A673 (cell line): ENCODE measurements around the gene DLD.

ENCODE experiments used
- CTCF ChIP-seq: fragments of 300-800, 200-600 bp; sonication (generic); conservative IDR thresholded peaks from 2 replicates; pipeline ENCODE4 v1.5.1; 2017; ENCODE audit warnings: low read depth, mild to moderate bottlenecking, antibody characterized with exemption, low read length, moderate library complexity, mixed read lengths
- EZH2 ChIP-seq: fragments of 200-600 bp; sonication (generic); IDR thresholded peaks from 2 replicates; pipeline ENCODE4 v1.6.1; 2017; ENCODE audit warnings: borderline replicate concordance, low read depth, mild to moderate bottlenecking, mixed read lengths, antibody characterized with exemption, low read length; ENCODE audit not compliant: poor library complexity, severe bottlenecking

DNA sequence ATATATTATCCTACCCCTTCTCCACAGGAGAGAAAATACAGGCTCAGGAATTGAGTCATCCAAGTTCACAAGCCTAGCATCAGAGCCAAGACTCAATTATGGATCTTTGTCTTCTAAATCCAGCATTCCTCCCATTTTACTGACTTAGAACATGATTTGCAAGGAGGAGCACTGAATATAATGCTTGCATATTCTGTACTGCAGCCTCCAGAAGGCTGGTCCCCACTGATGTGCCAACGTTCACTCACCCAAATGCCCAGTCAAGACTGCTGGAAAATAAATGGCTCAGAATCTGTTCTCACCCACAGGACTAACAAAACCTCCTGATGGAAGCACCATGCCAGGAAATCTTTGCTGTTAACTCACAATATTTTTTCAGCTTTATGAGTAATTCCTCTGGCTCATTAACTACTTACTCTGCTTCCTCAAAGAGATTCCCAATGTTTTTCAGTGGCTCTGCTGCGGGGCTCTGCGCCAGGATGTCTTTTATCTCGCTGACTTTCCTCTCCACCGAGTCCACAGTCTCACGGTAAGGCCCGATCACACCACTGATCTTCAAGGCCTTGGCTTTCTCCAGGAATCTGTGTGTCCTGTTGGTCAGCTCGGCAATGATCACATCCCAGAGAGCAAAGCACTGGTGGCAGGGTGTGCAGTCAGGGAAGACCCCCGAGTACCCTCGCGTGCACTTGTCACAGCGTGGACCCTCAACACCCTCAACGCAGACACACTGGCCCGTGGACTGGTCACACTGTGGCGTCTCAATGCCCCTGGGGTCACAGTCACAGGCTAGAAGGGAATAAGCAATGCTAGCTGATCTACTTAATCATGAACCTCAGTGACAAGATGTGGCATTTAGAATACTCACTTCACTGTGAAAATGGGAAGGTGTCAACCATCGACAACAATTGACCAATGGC is 48.8 kb downstream of the DLD start:
- TF ChIP-seq CTCF (no peak), EZH2 (no peak)
